22Rv1 (cell line): ENCODE results near the gene H6PD.

Source experiments
- CTCF ChIP-seq: fragments of 450-650 bp; IDR thresholded peaks from 2 replicates; pipeline ENCODE4 v1.5.1; 2017; ENCODE audit warnings: mild to moderate bottlenecking
- ZFX ChIP-seq: fragments of 450-650 bp; IDR thresholded peaks from 2 replicates; pipeline ENCODE4 v1.6.1; 2017; ENCODE audit warnings: antibody characterized with exemption, borderline replicate concordance

GRCh38 chr1:9192578-9193232 is 41.9 kb upstream of the H6PD start:
- no peak for TF ChIP-seq CTCF
- TF ChIP-seq ZFX, result no peak
